HepG2 (cell line): ENCODE results near the gene GADD45GIP1. TPM values are rescaled to one million over a fixed set of nuclear protein-coding genes. Genes with fewer than 3 reads are reported as not detected.
A peak's percentile ranks its signal among the peaks of the same experiment; 100 is the strongest.

Source experiments
- ETV5 ChIP-seq: IDR thresholded peaks from 2 replicates; pipeline ENCODE4 v1.6.1; 2018; ENCODE audit warnings: missing biosample characterization, missing genetic modification reagents, inconsistent platforms, borderline replicate concordance
- GATAD1 ChIP-seq: IDR thresholded peaks from 2 replicates; pipeline ENCODE4 v1.6.1; 2016; ENCODE audit warnings: missing genetic modification reagents, missing compliant biosample characterization
- ISX ChIP-seq: sonication (generic); formaldehyde crosslinking; conservative IDR thresholded peaks from 2 replicates; pipeline ENCODE4 v1.5.0; 2020; ENCODE audit warnings: missing genetic modification reagents
- JARID2 ChIP-seq: sonication (generic); formaldehyde crosslinking; IDR thresholded peaks from 2 replicates; pipeline ENCODE4 v1.8.1; 2023; ENCODE audit warnings: missing genetic modification reagents, inconsistent platforms; ENCODE audit not compliant: insufficient replicate concordance
- KDM6A ChIP-seq: IDR thresholded peaks from 2 replicates; pipeline ENCODE4 v1.6.1; 2016; ENCODE audit warnings: low read depth
- KMT2A ChIP-seq: sonication (generic); formaldehyde crosslinking; IDR thresholded peaks from 2 replicates; pipeline ENCODE4 v1.4.0; 2020; ENCODE audit warnings: missing genetic modification reagents
- MNT ChIP-seq: fragments of 450-650 bp; IDR thresholded peaks from 2 replicates; pipeline ENCODE4 v1.6.1; 2016
- MZF1 ChIP-seq: sonication (generic); formaldehyde crosslinking; IDR thresholded peaks from 2 replicates; pipeline ENCODE4 v1.8.1; 2023; ENCODE audit warnings: mild to moderate bottlenecking, missing genetic modification reagents, borderline replicate concordance
- NBN ChIP-seq: fragments of 450-650 bp; conservative IDR thresholded peaks from 2 replicates; pipeline ENCODE4 v1.6.1; 2017
- NFIC ChIP-seq: IDR thresholded peaks from 2 replicates; pipeline ENCODE4 v1.6.1; 2012; ENCODE audit warnings: mild to moderate bottlenecking, low read length, inconsistent platforms
- NR3C1 ChIP-seq: sonication (generic); formaldehyde crosslinking; IDR thresholded peaks from 2 replicates; pipeline ENCODE4 v1.4.0; 2020; ENCODE audit warnings: missing genetic modification reagents
- PAF1 ChIP-seq: IDR thresholded peaks from 2 replicates; pipeline ENCODE4 v1.6.1; 2016; ENCODE audit warnings: missing genetic modification reagents, missing compliant biosample characterization
- POLR2G ChIP-seq: fragments of 200-400 bp; formaldehyde crosslinking; IDR thresholded peaks from 2 replicates; pipeline ENCODE4 v1.6.1; 2018; ENCODE audit warnings: mild to moderate bottlenecking, low read depth, low read length, moderate library complexity
- RBFOX2 ChIP-seq: fragments of 200-400 bp; formaldehyde crosslinking; IDR thresholded peaks from 2 replicates; pipeline ENCODE4 v1.6.1; 2017; ENCODE audit warnings: low read depth, mild to moderate bottlenecking, low read length
- RFXAP ChIP-seq: sonication (generic); formaldehyde crosslinking; IDR thresholded peaks from 2 replicates; pipeline ENCODE4 v1.4.0; 2020; ENCODE audit warnings: missing genetic modification reagents, borderline replicate concordance
- SIX1 ChIP-seq: sonication (generic); formaldehyde crosslinking; IDR thresholded peaks from 2 replicates; pipeline ENCODE4 v1.4.0; 2020; ENCODE audit warnings: missing genetic modification reagents, borderline replicate concordance
- SP1 ChIP-seq, 2 experiments: fragments of 450-650 bp in 1 of 2; sonication (generic) in 1 of 2; formaldehyde crosslinking in 1 of 2; IDR thresholded peaks; 2 replicates each; pipeline versions ENCODE4 v1.4.0 to v1.6.1; 2016 to 2020; ENCODE audit warnings: missing genetic modification reagents in 1 of 2
- SUZ12 ChIP-seq: fragments of 150-350 bp; IDR thresholded peaks from 2 replicates; pipeline ENCODE4 v1.6.1; 2014; ENCODE audit warnings: low read depth, low read length
- ZFP36L1 ChIP-seq: sonication (generic); formaldehyde crosslinking; IDR thresholded peaks from 2 replicates; pipeline ENCODE4 v1.8.0; 2022; ENCODE audit warnings: mild to moderate bottlenecking, missing genetic modification reagents, moderate library complexity
- ZNF12 ChIP-seq: sonication (generic); formaldehyde crosslinking; IDR thresholded peaks from 2 replicates; pipeline ENCODE4 v1.5.0; 2020; ENCODE audit warnings: missing genetic modification reagents
- ZNF569 ChIP-seq: sonication (generic); formaldehyde crosslinking; IDR thresholded peaks from 2 replicates; pipeline ENCODE4 v1.5.0; 2020; ENCODE audit warnings: mild to moderate bottlenecking, missing genetic modification reagents, moderate library complexity, borderline replicate concordance
- polyA plus RNA-seq, 8 experiments: library from polyadenylated mRNA; depleted of rRNA in 3 of 8; stranded (reverse) in 7 of 8; unstranded in 1 of 8; fragments of >200 nt; fragmentation: Illumina TruSeq in 4 of 8; extraction: Trizol in 4 of 8; gene quantifications; 2 replicates each; pipeline versions ENCODE4 v1.2.1 to v1.2.3, GENCODE V29; 2011 to 2016; ENCODE audit warnings: low read depth in 4 of 8, missing spikeins in 1 of 8, mixed read lengths in 1 of 8; ENCODE audit not compliant: insufficient read depth in 1 of 8
- total RNA-seq, 5 experiments: library from RNA; depleted of rRNA; stranded (reverse); fragments of >200 nt; fragmentation: Illumina TruSeq; extraction: Trizol; gene quantifications; 2 replicates each; pipeline ENCODE4 v1.2.3, GENCODE V29; 2016; ENCODE audit warnings: low read depth in 1 of 5
- TF ChIP-seq, protein P1 (sequence below): sonication (generic); formaldehyde crosslinking; IDR thresholded peaks from 2 replicates; pipeline ENCODE4 v1.5.0; 2020; ENCODE audit warnings: mild to moderate bottlenecking, missing genetic modification reagents, moderate library complexity
- TF ChIP-seq, protein P2 (sequence below): sonication (generic); IDR thresholded peaks from 2 replicates; pipeline ENCODE4 v1.6.1; 2016; ENCODE audit warnings: low read depth, borderline replicate concordance
- TF ChIP-seq, protein P3 (sequence below): sonication (generic); formaldehyde crosslinking; IDR thresholded peaks from 2 replicates; pipeline ENCODE4 v1.4.0; 2020; ENCODE audit warnings: missing genetic modification reagents

The GADD45GIP1 gene
- total and polyA plus RNA-seq, 2 of the 13 experiments (the other 11 are each of a cell fraction or from before 2014, with no cell fraction given) = 24.6 to 30.7 TPM

GRCh38 chr19:12985049-12985776 lies 28.2 kb upstream of the GADD45GIP1 start (continued):
- TF ChIP-seq RFXAP (CRISPR knock-in tag) (peak; percentile 58; the same call in 1 of the 2 replicates), RBFOX2 (no peak), GATAD1 (peak; percentile 57; the same call in 1 of the 2 replicates), SP1 (IDR thresholded peaks at IDR 0.05) (no peak), SP1 (CRISPR knock-in tag; IDR thresholded peaks at IDR 0.05) (0 out of 2 replicates have a peak, but pooled peaks have one; percentile 24), NR3C1 (CRISPR knock-in tag) (no peak), POLR2G (no peak), SUZ12 (no peak), MNT (peak; percentile 91), KMT2A (no peak), PAF1 (CRISPR knock-in tag) (no peak), SIX1 (CRISPR knock-in tag) (no peak), ZFP36L1 (CRISPR knock-in tag) (peak; percentile 35), NBN (no peak), MZF1 (CRISPR knock-in tag) (peak; percentile 97), ISX (CRISPR knock-in tag) (no peak), NFIC (no peak), ZNF569 (no peak), ETV5 (CRISPR knock-in tag) (no peak), ZNF12 (CRISPR knock-in tag) (no peak), JARID2 (CRISPR knock-in tag) (no peak), KDM6A (CRISPR knock-in tag) (no peak)
- TF ChIP-seq, protein P1, sequence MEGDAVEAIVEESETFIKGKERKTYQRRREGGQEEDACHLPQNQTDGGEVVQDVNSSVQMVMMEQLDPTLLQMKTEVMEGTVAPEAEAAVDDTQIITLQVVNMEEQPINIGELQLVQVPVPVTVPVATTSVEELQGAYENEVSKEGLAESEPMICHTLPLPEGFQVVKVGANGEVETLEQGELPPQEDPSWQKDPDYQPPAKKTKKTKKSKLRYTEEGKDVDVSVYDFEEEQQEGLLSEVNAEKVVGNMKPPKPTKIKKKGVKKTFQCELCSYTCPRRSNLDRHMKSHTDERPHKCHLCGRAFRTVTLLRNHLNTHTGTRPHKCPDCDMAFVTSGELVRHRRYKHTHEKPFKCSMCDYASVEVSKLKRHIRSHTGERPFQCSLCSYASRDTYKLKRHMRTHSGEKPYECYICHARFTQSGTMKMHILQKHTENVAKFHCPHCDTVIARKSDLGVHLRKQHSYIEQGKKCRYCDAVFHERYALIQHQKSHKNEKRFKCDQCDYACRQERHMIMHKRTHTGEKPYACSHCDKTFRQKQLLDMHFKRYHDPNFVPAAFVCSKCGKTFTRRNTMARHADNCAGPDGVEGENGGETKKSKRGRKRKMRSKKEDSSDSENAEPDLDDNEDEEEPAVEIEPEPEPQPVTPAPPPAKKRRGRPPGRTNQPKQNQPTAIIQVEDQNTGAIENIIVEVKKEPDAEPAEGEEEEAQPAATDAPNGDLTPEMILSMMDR (CRISPR knock-in tag) = peak; percentile 46
- TF ChIP-seq, protein P2, sequence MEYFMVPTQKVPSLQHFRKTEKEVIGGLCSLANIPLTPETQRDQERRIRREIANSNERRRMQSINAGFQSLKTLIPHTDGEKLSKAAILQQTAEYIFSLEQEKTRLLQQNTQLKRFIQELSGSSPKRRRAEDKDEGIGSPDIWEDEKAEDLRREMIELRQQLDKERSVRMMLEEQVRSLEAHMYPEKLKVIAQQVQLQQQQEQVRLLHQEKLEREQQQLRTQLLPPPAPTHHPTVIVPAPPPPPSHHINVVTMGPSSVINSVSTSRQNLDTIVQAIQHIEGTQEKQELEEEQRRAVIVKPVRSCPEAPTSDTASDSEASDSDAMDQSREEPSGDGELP = peak; percentile 81
- TF ChIP-seq, protein P3, sequence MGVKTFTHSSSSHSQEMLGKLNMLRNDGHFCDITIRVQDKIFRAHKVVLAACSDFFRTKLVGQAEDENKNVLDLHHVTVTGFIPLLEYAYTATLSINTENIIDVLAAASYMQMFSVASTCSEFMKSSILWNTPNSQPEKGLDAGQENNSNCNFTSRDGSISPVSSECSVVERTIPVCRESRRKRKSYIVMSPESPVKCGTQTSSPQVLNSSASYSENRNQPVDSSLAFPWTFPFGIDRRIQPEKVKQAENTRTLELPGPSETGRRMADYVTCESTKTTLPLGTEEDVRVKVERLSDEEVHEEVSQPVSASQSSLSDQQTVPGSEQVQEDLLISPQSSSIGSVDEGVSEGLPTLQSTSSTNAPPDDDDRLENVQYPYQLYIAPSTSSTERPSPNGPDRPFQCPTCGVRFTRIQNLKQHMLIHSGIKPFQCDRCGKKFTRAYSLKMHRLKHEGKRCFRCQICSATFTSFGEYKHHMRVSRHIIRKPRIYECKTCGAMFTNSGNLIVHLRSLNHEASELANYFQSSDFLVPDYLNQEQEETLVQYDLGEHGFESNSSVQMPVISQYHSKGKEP (CRISPR knock-in tag) = no peak
